Endothelial cell of umbilical vein (primary cell): ENCODE results near the gene SMARCE1. TPM values are rescaled to one million over a fixed set of nuclear protein-coding genes. Genes with fewer than 3 reads are reported as not detected.

Experiments
- BruUV-seq: library from RNA; stranded (reverse); fragments of 400-500 nt; replicated peaks from 2 replicates; lab custom pipeline; 2021; lab: Mats Ljungman, UMichigan
- CTCF ChIA-PET: fragments of 300-600, 350-600 bp; sonication (Branson Sonifier 250); formaldehyde crosslinking; loops from one replicate; lab custom pipeline; 2021; ENCODE audit warnings: antibody characterized with exemption, inconsistent platforms; lab: Charles Lee
- POLR2A ChIA-PET: fragments of 300-600, 350-600 bp; sonication (Branson Sonifier 250); formaldehyde crosslinking; loops from one replicate; lab custom pipeline; 2021; ENCODE audit warnings: antibody characterized with exemption, inconsistent platforms; lab: Charles Lee
- DNase-seq: peaks from one replicate; pipeline ENCODE4 v3.0.0-alpha.2; 2011; ENCODE audit warnings: low read depth, low spot score
- FAIRE-seq: peaks from 2 replicates; lab custom pipeline; 2011; peaks lifted over from hg19 to GRCh38; lab: Jason Lieb, UNC
- H2AFZ ChIP-seq: 2 replicates; pipeline ENCODE4 v1.6.0; 2012; ENCODE audit warnings: low read depth, low read length, control low read depth, inconsistent platforms
- H3K27ac ChIP-seq: 2 replicates; pipeline ENCODE4 v1.5.1; 2011; ENCODE audit warnings: low read depth, mild to moderate bottlenecking, control low read depth, low read length, moderate library complexity; ENCODE audit not compliant: insufficient read depth
- H3K27me3 ChIP-seq, 2 experiments: 2 replicates each; pipeline versions ENCODE4 v1.6.0 to v1.6.1; 2011; ENCODE audit warnings: low read length in 2 of 2, mixed read lengths in 1 of 2; ENCODE audit not compliant: control insufficient read depth in 2 of 2, insufficient read depth in 2 of 2
- H3K36me3 ChIP-seq, 2 experiments: 2 replicates in 1 of 2; 3 replicates in 1 of 2; pipeline ENCODE4 v1.5.1; 2011; ENCODE audit warnings: low read length in 2 of 2, mild to moderate bottlenecking in 1 of 2, moderate library complexity in 1 of 2; ENCODE audit not compliant: control insufficient read depth in 2 of 2, insufficient read depth in 2 of 2; ENCODE audit errors: extremely low read depth in 1 of 2
- H3K4me1 ChIP-seq: 3 replicates; pipeline ENCODE4 v1.5.1; 2011; ENCODE audit warnings: mild to moderate bottlenecking, low read length; ENCODE audit not compliant: control insufficient read depth, insufficient read depth; ENCODE audit errors: extremely low read depth
- H3K4me2 ChIP-seq: 2 replicates; pipeline ENCODE4 v1.6.1; 2011; ENCODE audit warnings: low read length, control low read depth, mixed read lengths; ENCODE audit not compliant: insufficient read depth
- H3K4me3 ChIP-seq, 3 experiments: fragments of 200-600 bp in 1 of 3; sonication (generic), shearing (Covaris generic) in 1 of 3; replicated peaks in 1 of 3; 2 replicates each; pipeline ENCODE4 v1.5.1; 2011 to 2016; ENCODE audit warnings: control low read depth in 3 of 3, low read length in 3 of 3, mild to moderate bottlenecking in 2 of 3, inconsistent platforms in 1 of 3, low read depth in 1 of 3, moderate library complexity in 1 of 3; ENCODE audit not compliant: insufficient read depth in 1 of 3
- H3K79me2 ChIP-seq: 2 replicates; pipeline ENCODE4 v1.6.0; 2012; ENCODE audit warnings: low read length, inconsistent platforms; ENCODE audit not compliant: control insufficient read depth, insufficient read depth
- H3K9ac ChIP-seq: replicated peaks from 2 replicates; pipeline ENCODE3; 2011; ENCODE audit warnings: low read length, control low read depth; ENCODE audit not compliant: insufficient read depth; ENCODE audit errors: extremely low read depth
- H3K9me1 ChIP-seq: replicated peaks from 3 replicates; pipeline ENCODE4 v1.6.0; 2011; ENCODE audit warnings: mild to moderate bottlenecking, low read length; ENCODE audit not compliant: control insufficient read depth, insufficient read depth; ENCODE audit errors: extremely low read depth
- H3K9me3 ChIP-seq: replicated peaks from 2 replicates; pipeline ENCODE4 v1.5.1; 2012; ENCODE audit warnings: low read length, inconsistent platforms; ENCODE audit not compliant: control insufficient read depth, insufficient read depth
- H4K20me1 ChIP-seq: replicated peaks from 2 replicates; pipeline ENCODE3; 2011; ENCODE audit warnings: mild to moderate bottlenecking, low read length; ENCODE audit not compliant: control insufficient read depth, insufficient read depth; ENCODE audit errors: extremely low read depth
- EZH2 ChIP-seq: IDR thresholded peaks from 2 replicates; pipeline ENCODE4 v1.6.1; 2012; ENCODE audit warnings: borderline replicate concordance, low read depth, mild to moderate bottlenecking, moderate library complexity, low read length, inconsistent platforms; ENCODE audit not compliant: severe bottlenecking
- FOS ChIP-seq: IDR thresholded peaks from 2 replicates; pipeline ENCODE4 v1.6.1; 2011; ENCODE audit warnings: mild to moderate bottlenecking, low read length, moderate library complexity, borderline replicate concordance; ENCODE audit not compliant: insufficient read depth
- GATA2 ChIP-seq: IDR thresholded peaks from 2 replicates; pipeline ENCODE4 v1.7.0; 2011; ENCODE audit warnings: low read depth, mild to moderate bottlenecking, moderate library complexity, mixed read lengths, low read length; ENCODE audit not compliant: insufficient read length, insufficient read depth
- JUN ChIP-seq: IDR thresholded peaks from 2 replicates; pipeline ENCODE4 v1.6.1; 2011; ENCODE audit warnings: borderline replicate concordance, low read depth; ENCODE audit not compliant: insufficient read length, insufficient read depth
- MYC ChIP-seq: IDR thresholded peaks from one replicate; pipeline ENCODE4 v1.6.1; 2011; ENCODE audit warnings: mild to moderate bottlenecking, low read depth, low read length
- POLR2A ChIP-seq: IDR thresholded peaks from 2 replicates; pipeline ENCODE4 v1.6.1; 2012; ENCODE audit warnings: low read depth, mild to moderate bottlenecking, control low read depth, low read length
- POLR2AphosphoS5 ChIP-seq: IDR thresholded peaks from 2 replicates; pipeline ENCODE4 v1.6.1; 2012; ENCODE audit warnings: low read depth, mild to moderate bottlenecking, control low read depth, low read length, moderate library complexity; ENCODE audit not compliant: insufficient read depth
- dilution Hi-C: fragments of 300-500 bp; cut with MboI; formaldehyde crosslinking; loops from one replicate; pipeline ENCODE4 v1.15.0; 2019; ENCODE audit warnings: low sequenced_read_pairs; ENCODE audit not compliant: extremely low pct_ligation_motif_present
- intact Hi-C: fragments of 100-400 bp; cut with micrococcal nuclease; formaldehyde crosslinking; loops from one replicate; pipeline ENCODE4 v1.10.0; 2022
- polyA plus RNA-seq, 4 experiments: library from polyadenylated mRNA; depleted of rRNA in 3 of 4; stranded (reverse) in 3 of 4; unstranded in 1 of 4; fragments of >200 nt; gene quantifications; 2 replicates each; pipeline versions ENCODE4 v1.2.1 to v1.2.3, GENCODE V29; 2011 to 2012; ENCODE audit warnings: missing spikeins in 1 of 4
- total RNA-seq: library from RNA; stranded (reverse); gene quantifications from 2 replicates; pipeline ENCODE4 v1.2.3, GENCODE V29; 2021
- TF ChIP-seq, protein P1 (sequence below), 2 donors: IDR thresholded peaks; 1 replicate in 1 of 2; 2 replicates in 1 of 2; pipeline ENCODE4 v1.5.1; 2011; ENCODE audit warnings: low read length in 2 of 2, mild to moderate bottlenecking in 2 of 2, moderate library complexity in 2 of 2, control low read depth in 1 of 2, inconsistent platforms in 1 of 2, low read depth in 1 of 2; ENCODE audit not compliant: insufficient read depth in 1 of 2; ENCODE audit errors: extremely low read depth in 1 of 2
- TF ChIP-seq, protein P2 (sequence below): IDR thresholded peaks from 2 replicates; pipeline ENCODE4 v1.6.1; 2011; ENCODE audit not compliant: insufficient read depth, insufficient read length

SMARCE1 gene
- total and polyA plus RNA-seq, 2 donors (not counting 3 experiments of a cell fraction or from before 2014, with no cell fraction given), result 28.4 to 127 TPM

DNA sequence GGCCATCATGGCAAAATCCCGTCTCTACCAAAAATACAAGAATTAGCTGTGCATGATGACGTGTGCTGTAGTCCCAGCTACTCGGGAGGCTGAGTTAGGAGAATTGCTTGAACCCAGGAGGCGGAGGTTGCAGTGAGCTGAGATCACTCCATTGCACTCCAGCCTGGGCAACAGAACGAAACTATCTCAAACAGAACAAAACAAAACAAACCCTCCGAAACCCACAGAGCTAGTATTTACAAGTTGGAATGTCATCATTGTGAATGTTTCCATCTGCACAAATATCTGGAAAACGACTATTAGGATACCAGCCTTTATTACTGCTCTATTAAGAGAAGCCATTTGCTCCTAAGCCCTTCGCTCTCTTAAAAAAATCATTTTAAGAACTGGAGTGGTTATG is 26.0 kb downstream of the SMARCE1 start:
- no peak overlapping the region for H2AFZ ChIP-seq
- no peak overlapping the region for H3K4me3 ChIP-seq
- no peak overlapping the region for H3K27ac ChIP-seq
- CTCF ChIA-PET, result interaction anchor here (0.6 to 0.9 kb wide), 2 partner anchors 16 to 1099 kb away, joined by 3 to 4 read pairs; no protein-coding TSS in a partner anchor
- H3K36me3 ChIP-seq, result no peaks in the 10 kb centered on the region
- H3K9me3 ChIP-seq, result no peaks in the 10 kb centered on the region
- peaks cover 0 to 1% of the 10 kb centered on the region in 2 experiments for H3K27me3 ChIP-seq
- no peaks in the 10 kb centered on the region for H3K4me1 ChIP-seq
- BruUV-seq, result no TSS peak
- dilution Hi-C loops (no loop called here), intact Hi-C loops (loop anchor here (5.0 kb wide), 1 partner anchor 106 kb away; no protein-coding TSS in a partner anchor)
- DNase-seq (no peak), FAIRE-seq (no peak)
- H3K9ac ChIP-seq, result no peak overlapping the region
- H3K79me2 ChIP-seq, result no peaks in the 10 kb centered on the region
- POLR2A ChIA-PET, result no interaction called here
- no peaks in the 10 kb centered on the region for H4K20me1 ChIP-seq
- no peaks in the 10 kb centered on the region for H3K9me1 ChIP-seq
- TF ChIP-seq, protein P1, sequence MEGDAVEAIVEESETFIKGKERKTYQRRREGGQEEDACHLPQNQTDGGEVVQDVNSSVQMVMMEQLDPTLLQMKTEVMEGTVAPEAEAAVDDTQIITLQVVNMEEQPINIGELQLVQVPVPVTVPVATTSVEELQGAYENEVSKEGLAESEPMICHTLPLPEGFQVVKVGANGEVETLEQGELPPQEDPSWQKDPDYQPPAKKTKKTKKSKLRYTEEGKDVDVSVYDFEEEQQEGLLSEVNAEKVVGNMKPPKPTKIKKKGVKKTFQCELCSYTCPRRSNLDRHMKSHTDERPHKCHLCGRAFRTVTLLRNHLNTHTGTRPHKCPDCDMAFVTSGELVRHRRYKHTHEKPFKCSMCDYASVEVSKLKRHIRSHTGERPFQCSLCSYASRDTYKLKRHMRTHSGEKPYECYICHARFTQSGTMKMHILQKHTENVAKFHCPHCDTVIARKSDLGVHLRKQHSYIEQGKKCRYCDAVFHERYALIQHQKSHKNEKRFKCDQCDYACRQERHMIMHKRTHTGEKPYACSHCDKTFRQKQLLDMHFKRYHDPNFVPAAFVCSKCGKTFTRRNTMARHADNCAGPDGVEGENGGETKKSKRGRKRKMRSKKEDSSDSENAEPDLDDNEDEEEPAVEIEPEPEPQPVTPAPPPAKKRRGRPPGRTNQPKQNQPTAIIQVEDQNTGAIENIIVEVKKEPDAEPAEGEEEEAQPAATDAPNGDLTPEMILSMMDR (IDR thresholded peaks at IDR 0.05; ENCODE audit: extremely low read depth in 1 of 2, insufficient read depth in 1 of 2, low read depth in 1 of 2, low read length in 2 of 2), result no peak
- no peak for TF ChIP-seq EZH2
- no peak overlapping the region for H3K4me2 ChIP-seq

DNA sequence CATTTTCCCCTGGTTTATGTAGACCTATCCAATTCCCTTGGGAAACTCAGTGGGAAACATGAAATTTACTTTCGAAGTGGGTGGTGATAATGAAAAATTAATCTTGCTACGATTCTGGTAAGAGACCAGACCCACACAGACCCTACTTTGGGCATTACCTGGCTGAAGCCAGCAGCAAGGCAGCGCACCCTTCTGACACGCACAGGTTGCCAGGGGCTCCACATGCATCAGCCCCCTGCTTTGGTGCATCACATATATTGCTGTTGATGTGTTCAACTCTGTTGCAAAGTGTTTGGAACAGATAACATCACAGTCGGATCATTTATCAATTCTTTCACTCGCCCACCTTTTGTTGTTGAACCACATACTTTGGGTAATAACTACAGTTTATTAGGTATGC is 26.6 kb downstream of the SMARCE1 start:
- intact Hi-C loops (loop anchor here (5.0 kb wide), 1 partner anchor 106 kb away; no protein-coding TSS in a partner anchor), dilution Hi-C loops (no loop called here)
- Histone ChIP-seq H3K4me3 (no peak overlapping the region), H3K9me1 (no peaks in the 10 kb centered on the region), H3K27me3 (peaks cover 0 to 3% of the 10 kb centered on the region in 2 experiments), H3K4me2 (no peak overlapping the region), H4K20me1 (no peaks in the 10 kb centered on the region), H3K9ac (no peak overlapping the region), H3K4me1 (no peaks in the 10 kb centered on the region), H3K27ac (no peak overlapping the region), H3K9me3 (no peaks in the 10 kb centered on the region), H2AFZ (no peak overlapping the region), H3K36me3 (no peaks in the 10 kb centered on the region), H3K79me2 (no peaks in the 10 kb centered on the region)
- no TSS peak for BruUV-seq
- TF ChIP-seq FOS (no peak), POLR2A (no peak), MYC (no peak), JUN (no peak), EZH2 (no peak), POLR2AphosphoS5 (no peak), GATA2 (no peak)
- TF ChIP-seq, protein P2, sequence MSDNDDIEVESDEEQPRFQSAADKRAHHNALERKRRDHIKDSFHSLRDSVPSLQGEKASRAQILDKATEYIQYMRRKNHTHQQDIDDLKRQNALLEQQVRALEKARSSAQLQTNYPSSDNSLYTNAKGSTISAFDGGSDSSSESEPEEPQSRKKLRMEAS, result no peak
- TF ChIP-seq, protein P1 (IDR thresholded peaks at IDR 0.05; ENCODE audit: extremely low read depth in 1 of 2, insufficient read depth in 1 of 2, low read depth in 1 of 2, low read length in 2 of 2), result no peak
- FAIRE-seq (no peak), DNase-seq (no peak)
- CTCF ChIA-PET, result interaction anchor here (0.6 to 1.7 kb wide), 7 partner anchors 9 to 1099 kb away, joined by 3 to 14 read pairs (median 4); no protein-coding TSS in a partner anchor
- POLR2A ChIA-PET, result no interaction called here
